Mucosa of descending colon (tissue), 3 donors: ENCODE measurements around the gene TRMT1. TPM values are rescaled to one million over a fixed set of nuclear protein-coding genes. Genes with fewer than 3 reads are reported as not detected.

ENCODE experiments used
- ATAC-seq: fragments of 200-7000 bp; cut with Tn5 transposase; one replicate; pipeline ENCODE4 v1.9.1; 2020; ENCODE audit warnings: mild to moderate bottlenecking, moderate library complexity
- DNase-seq, 3 donors: peaks; one replicate each; pipeline ENCODE4 v3.0.0-alpha.2; 2020
- H3K36me3 ChIP-seq: fragments of 200-600 bp; one replicate; pipeline ENCODE4 v1.8.0; 2021; ENCODE audit warnings: low read depth, mild to moderate bottlenecking
- H3K4me1 ChIP-seq: fragments of 200-600 bp; one replicate; pipeline ENCODE4 v1.8.0; 2021; ENCODE audit warnings: low read depth, mild to moderate bottlenecking
- H3K4me3 ChIP-seq: fragments of 200-600 bp; one replicate; pipeline ENCODE4 v1.8.0; 2021; ENCODE audit warnings: mild to moderate bottlenecking
- H3K9me3 ChIP-seq: fragments of 200-600 bp; one replicate; pipeline ENCODE4 v1.8.0; 2021; ENCODE audit warnings: mild to moderate bottlenecking
- CTCF ChIP-seq: fragments of 200-600 bp; IDR thresholded peaks from one replicate; pipeline ENCODE4 v1.8.0; 2022; ENCODE audit warnings: antibody characterized with exemption, mild to moderate bottlenecking
- intact Hi-C, 2 donors: fragments of 100-400 bp; cut with DNase I in 1 of 2; cut with micrococcal nuclease in 1 of 2; formaldehyde crosslinking; loops; one replicate each; pipeline versions ENCODE4 v1.11.0 to v1.11.1; 2022; cut with DNase I, micrococcal nuclease
- total RNA-seq, 3 donors: library from RNA; stranded (reverse); fragmentation: NEBNext Ultra II Directional in 2 of 3; extraction: Animal tissue kit (Norgen Biotek cat#: 25700) in 2 of 3; gene quantifications; one replicate each; pipeline versions ENCODE4 v1.2.1 to v1.2.4, GENCODE V29; 2021 to 2023
- donor health status: DM: no; HTN: no; CAD: no; lungs with moderate emphysema.
- donor health status: DM: no; HTN: no; CAD: no.
- donor health status: DM: no; HTN: yes; CAD: no.

Gene TRMT1
- total RNA-seq, 3 donors from 2014 or later, result 26.6 to 37.9 (median 30.0) TPM

- intact Hi-C loops, result no loop called here
- no peak for TF ChIP-seq CTCF
- H3K9me3 ChIP-seq, result no peaks in the 10 kb centered on the region
- ATAC-seq, result no peak
- no peak overlapping the region for H3K4me3 ChIP-seq
- peaks cover 15% of the 10 kb centered on the region for H3K4me1 ChIP-seq
- DNase-seq, result no peak
- H3K36me3 ChIP-seq, result no peaks in the 10 kb centered on the region
These were observed 48.3 kb downstream of the TRMT1 start for GRCh38 chr19:13068085-13068846.

GRCh38 chr19:13066933-13067807 lies 49.4 kb downstream of the TRMT1 start:
- Histone ChIP-seq H3K4me3 (no peak overlapping the region), H3K4me1 (peaks cover 15% of the 10 kb centered on the region), H3K9me3 (no peaks in the 10 kb centered on the region), H3K36me3 (no peaks in the 10 kb centered on the region)
- intact Hi-C loops, result no loop called here
- no peak for TF ChIP-seq CTCF
- ATAC-seq, result peak; percentile 62
- peak in 1 of 3 donors; percentile 68 for DNase-seq

- no peak for ATAC-seq
- Histone ChIP-seq H3K9me3 (no peaks in the 10 kb centered on the region), H3K4me3 (no peak overlapping the region), H3K4me1 (peaks cover 20% of the 10 kb centered on the region), H3K36me3 (no peaks in the 10 kb centered on the region)
- intact Hi-C loops, result no loop called here
- DNase-seq, result no peak
- TF ChIP-seq CTCF, result no peak
These were observed 50.3 kb downstream of the TRMT1 start for GRCh38 chr19:13066226-13066625.

DNA sequence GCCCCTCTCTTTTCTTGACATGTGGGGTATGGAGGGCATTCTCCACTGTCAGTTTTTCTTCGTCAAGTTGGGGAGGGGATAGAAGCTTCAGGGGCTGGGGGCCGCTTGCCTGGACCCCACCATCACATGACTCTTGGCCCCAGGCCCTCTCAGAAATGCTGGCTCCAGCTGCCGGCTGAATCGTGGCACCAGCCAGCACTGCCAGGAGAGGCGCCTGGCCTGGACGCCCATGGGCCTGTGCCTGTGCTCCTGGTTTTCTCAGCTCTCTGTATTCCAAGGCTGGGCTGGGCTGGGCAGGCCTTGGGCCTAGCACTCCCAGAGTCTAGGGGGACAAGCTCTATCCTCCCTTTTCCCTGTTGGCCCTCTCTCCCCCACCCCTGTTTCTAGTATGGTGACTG lies 52.4 kb downstream of the TRMT1 start:
- TF ChIP-seq CTCF, result no peak
- DNase-seq (no peak), ATAC-seq (no peak)
- intact Hi-C loops, result no loop called here
- Histone ChIP-seq H3K36me3 (no peaks in the 10 kb centered on the region), H3K4me1 (peaks cover 33% of the 10 kb centered on the region), H3K4me3 (no peak overlapping the region), H3K9me3 (no peaks in the 10 kb centered on the region)

DNA sequence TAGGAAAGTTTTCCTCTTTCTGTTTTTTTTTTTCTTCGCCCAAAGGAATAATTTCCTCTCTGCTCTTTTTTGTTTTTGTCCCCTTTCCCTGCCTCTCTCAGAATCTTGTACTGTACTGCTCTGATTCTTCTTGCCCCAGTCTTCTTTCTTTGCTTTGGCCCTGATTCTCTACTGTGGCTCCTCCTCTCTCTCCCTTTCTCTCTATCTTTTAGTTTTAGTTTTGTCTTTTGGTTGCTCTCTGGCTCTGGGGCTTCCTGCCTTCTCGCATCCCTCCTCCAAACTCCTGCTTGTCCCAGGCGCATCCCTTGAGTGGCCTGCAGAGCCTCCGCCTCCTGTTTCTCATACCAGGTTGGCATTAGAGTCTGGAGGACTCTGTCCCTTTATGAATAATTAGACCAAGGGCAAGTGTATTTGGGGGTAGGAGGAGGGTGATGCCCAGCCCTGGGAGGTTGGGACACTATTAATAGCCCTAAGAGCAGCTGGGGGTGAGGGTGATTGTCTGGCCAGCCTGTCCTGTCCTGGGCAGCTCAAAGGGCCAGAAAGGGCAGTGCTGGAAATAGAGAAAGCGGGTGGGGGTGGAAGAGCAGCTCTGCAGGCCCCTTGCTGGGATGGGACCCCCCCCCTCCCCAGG lies 53.0 kb downstream of the TRMT1 start:
- DNase-seq (no peak), ATAC-seq (no peak)
- Histone ChIP-seq H3K4me1 (peaks cover 33% of the 10 kb centered on the region), H3K36me3 (no peaks in the 10 kb centered on the region), H3K4me3 (no peak overlapping the region), H3K9me3 (no peaks in the 10 kb centered on the region)
- TF ChIP-seq CTCF, result no peak
- intact Hi-C loops, result no loop called here
